Astrocyte of the cerebellum (primary cell): Measurements from ENCODE around the gene GCN1.

ENCODE experiments used
- DNase-seq: peaks from one replicate; pipeline ENCODE4 v3.0.0-alpha.2; 2011; ENCODE audit warnings: low read depth
- H3K4me3 ChIP-seq: 2 replicates; pipeline ENCODE4 v1.5.1; 2011; ENCODE audit warnings: mild to moderate bottlenecking, low read depth, low read length, moderate library complexity
- CTCF ChIP-seq: IDR thresholded peaks from 2 replicates; pipeline ENCODE4 v1.5.1; 2012; ENCODE audit warnings: low read length, low read depth, moderate library complexity, mild to moderate bottlenecking; ENCODE audit errors: missing control alignments
- in situ Hi-C: cut with HindIII; loops from 2 replicates; pipeline ENCODE4 v1.10.0; 2017; ENCODE audit warnings: low sequenced_read_pairs

The GCN1 gene

GRCh38 chr12:120086801-120087621 lies 107.5 kb downstream of the GCN1 start:
- TF ChIP-seq CTCF, result peak; percentile 97
- in situ Hi-C loops, result no loop called here
- peak overlapping the region; percentile 44 for H3K4me3 ChIP-seq

GRCh38 chr12:120085920-120086645 lies 108.4 kb downstream of the GCN1 start:
- no peak overlapping the region for H3K4me3 ChIP-seq
- in situ Hi-C loops, result no loop called here
- TF ChIP-seq CTCF, result no peak
- no peak for DNase-seq

More at GRCh38 chr12:120086801-120087621, 107.5 kb downstream of the GCN1 start:
- peak; percentile 96 for DNase-seq

DNA sequence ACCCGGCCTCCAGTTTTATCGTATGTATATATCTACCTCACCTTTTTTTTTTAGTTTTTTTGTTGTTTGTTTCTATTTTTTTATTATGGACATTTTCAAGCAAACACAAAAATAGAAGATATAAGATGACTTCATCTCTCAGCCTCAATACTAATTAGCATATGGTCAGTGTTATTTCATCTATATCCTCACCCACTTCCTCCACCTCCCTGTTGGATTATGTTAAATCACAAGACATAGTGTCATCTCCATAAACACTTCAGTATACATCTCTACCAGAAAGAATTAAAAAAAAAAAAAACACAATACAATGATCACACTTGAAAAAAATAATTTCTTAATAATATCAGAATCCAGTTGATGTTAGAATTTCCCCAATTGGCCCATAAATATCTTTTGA lies 112.9 kb downstream of the GCN1 start:
- H3K4me3 ChIP-seq, result no peak overlapping the region
- no peak for DNase-seq
- in situ Hi-C loops, result no loop called here
- no peak for TF ChIP-seq CTCF

- H3K4me3 ChIP-seq, result no peak overlapping the region
- no peak for DNase-seq
- in situ Hi-C loops, result no loop called here
- no peak for TF ChIP-seq CTCF
Measured at GRCh38 chr12:120079411-120080400, 114.8 kb downstream of the GCN1 start.

DNA sequence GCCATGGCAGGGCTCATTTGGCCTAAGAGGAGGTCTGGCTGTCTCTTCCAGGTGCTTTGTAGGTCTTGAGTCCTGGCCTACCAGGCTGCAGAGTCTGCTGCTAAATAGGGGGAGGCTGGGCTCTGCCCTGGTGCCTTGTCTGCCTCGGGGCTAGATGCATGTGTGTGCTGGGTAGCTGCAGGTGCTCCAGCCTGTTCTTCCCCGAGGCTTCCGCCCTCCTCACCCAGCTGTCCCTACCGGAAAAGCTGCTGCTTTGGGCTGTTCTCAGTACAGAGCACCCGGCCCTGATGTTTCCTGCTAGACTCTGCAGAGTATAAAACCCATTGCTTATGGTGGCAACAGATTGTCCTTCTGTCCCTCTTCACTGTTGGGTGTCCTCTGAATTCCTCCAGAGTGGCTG lies 115.6 kb downstream of the GCN1 start:
- TF ChIP-seq CTCF, result no peak
- H3K4me3 ChIP-seq, result no peak overlapping the region
- in situ Hi-C loops, result no loop called here
- DNase-seq, result no peak

DNA sequence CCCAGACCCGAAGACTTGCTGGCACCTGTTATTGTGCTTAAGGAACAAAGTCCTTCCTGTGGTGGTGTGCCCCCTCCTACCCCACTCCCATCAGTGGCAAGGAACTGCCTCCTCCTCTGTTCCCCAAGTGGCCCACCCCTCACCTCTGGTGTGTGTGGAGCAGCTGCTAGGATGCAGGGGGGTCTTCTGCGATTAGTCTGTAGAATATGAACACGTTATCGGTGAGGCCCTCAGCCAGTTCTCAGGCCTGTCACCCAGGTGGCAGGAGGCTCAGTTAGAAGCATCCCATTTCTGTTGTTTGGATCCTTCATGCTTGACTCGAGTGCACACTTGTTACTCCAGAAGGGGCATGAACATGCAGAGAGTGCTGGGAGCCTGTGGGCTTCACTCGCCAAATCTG lies 117.3 kb downstream of the GCN1 start:
- no peak for TF ChIP-seq CTCF
- no peak overlapping the region for H3K4me3 ChIP-seq
- in situ Hi-C loops, result no loop called here
- DNase-seq, result no peak
